NOMO-1 treated with dmso at 0.1 percent for 144 hours (cell line): Measurements from ENCODE around the gene APBA1.

Source experiments
- DNase-seq: peaks from one replicate; lab custom pipeline; 2025; ENCODE audit not compliant: unreplicated experiment; lab: John Stamatoyannopoulos, UW

Gene APBA1

GRCh38 chr9:69658987-69659675 is 13.0 kb downstream of the APBA1 start:
- DNase-seq: no peak

- no peak for DNase-seq
Observed at GRCh38 chr9:69657269-69657668, 14.9 kb downstream of the APBA1 start.

- DNase-seq: no peak
Observed at GRCh38 chr9:69655065-69655464, 17.1 kb downstream of the APBA1 start.

- no peak for DNase-seq
Observed at GRCh38 chr9:69653261-69653660, 18.9 kb downstream of the APBA1 start.

- DNase-seq: no peak
Observed at GRCh38 chr9:69649566-69650250, 22.5 kb downstream of the APBA1 start.

GRCh38 chr9:69647804-69648203 is 24.4 kb downstream of the APBA1 start:
- DNase-seq: no peak

GRCh38 chr9:69646810-69647209 is 25.4 kb downstream of the APBA1 start:
- no peak for DNase-seq

- DNase-seq: no peak
Observed at GRCh38 chr9:69645488-69645887, 26.7 kb downstream of the APBA1 start.

- no peak for DNase-seq
Observed at GRCh38 chr9:69643098-69643497, 29.1 kb downstream of the APBA1 start.

GRCh38 chr9:69637817-69638200 is 34.4 kb downstream of the APBA1 start:
- no peak for DNase-seq

- no peak for DNase-seq
Observed at GRCh38 chr9:69637193-69637816, 34.9 kb downstream of the APBA1 start.

- no peak for DNase-seq
Observed at GRCh38 chr9:69633716-69634115, 38.5 kb downstream of the APBA1 start.

- DNase-seq: no peak
Observed at GRCh38 chr9:69632768-69633167, 39.4 kb downstream of the APBA1 start.

- DNase-seq: no peak
Observed at GRCh38 chr9:69627281-69627680, 44.9 kb downstream of the APBA1 start.

GRCh38 chr9:69623276-69623675 is 48.9 kb downstream of the APBA1 start:
- no peak for DNase-seq

GRCh38 chr9:69622676-69623075 is 49.5 kb downstream of the APBA1 start:
- no peak for DNase-seq

- no peak for DNase-seq
Observed at GRCh38 chr9:69621730-69622460, 50.3 kb downstream of the APBA1 start.

- no peak for DNase-seq
Observed at GRCh38 chr9:69620731-69621130, 51.4 kb downstream of the APBA1 start.

- DNase-seq: no peak
Observed at GRCh38 chr9:69619233-69619632, 52.9 kb downstream of the APBA1 start.

- no peak for DNase-seq
Observed at GRCh38 chr9:69617006-69617405, 55.2 kb downstream of the APBA1 start.

- DNase-seq: no peak
Observed at GRCh38 chr9:69615880-69616279, 56.3 kb downstream of the APBA1 start.

- no peak for DNase-seq
Observed at GRCh38 chr9:69611221-69611620, 61.0 kb downstream of the APBA1 start.
